Measurements from ENCODE around the gene SLC50A1. TPM values are rescaled to one million over a fixed set of nuclear protein-coding genes. Genes with fewer than 3 reads are reported as not detected.

SLC50A1 gene
- total and polyA plus RNA-seq, 2 of the 8 experiments (the other 6 are each of a cell fraction or from before 2014, with no cell fraction given), result 36.5 to 90.8 TPM

DNA sequence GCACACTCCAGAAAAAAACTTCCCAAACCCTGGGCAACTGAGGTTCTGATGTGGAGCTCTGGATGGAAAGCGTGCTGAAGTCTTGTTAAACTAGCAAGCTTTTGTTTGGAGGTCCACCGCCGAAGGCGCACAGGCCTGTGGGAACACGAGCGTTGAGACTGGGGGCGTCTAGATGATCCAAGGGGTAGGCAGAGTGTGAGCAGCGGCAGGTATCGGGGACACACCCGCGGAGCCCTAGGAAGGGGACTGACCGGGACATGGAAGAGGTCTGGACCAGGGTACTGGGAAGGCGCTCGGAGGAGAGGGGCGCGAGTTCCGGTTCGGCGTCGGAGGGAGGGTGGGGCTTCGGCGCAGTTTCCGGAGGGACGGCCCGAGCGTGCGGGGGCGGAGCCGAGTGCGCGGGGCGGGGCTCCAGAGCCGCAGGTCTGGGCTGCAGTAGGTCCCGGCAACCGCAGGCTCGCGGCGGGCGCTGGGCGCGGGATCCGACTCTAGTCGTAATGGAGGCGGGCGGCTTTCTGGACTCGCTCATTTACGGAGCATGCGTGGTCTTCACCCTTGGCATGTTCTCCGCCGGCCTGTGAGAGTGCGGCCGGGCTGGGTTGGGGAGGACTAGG is at the start of gene SLC50A1 (continued):
- TF ChIP-seq NRF1 (IDR thresholded peaks at IDR 0.05; ENCODE audit: low read depth, low read length) (0 out of 2 replicates have a peak, but pooled peaks have one; percentile 18), CREB1 (IDR thresholded peaks at IDR 0.05) (no peak), CTCF (IDR thresholded peaks at IDR 0.05; ENCODE audit: control extremely low read depth in 1 of 3, insufficient read depth in 1 of 3, low read depth in 1 of 3, low read length in 3 of 3) (peak in 1 of 3 experiments; percentile 28; a peak in 2 of 4 replicates), GABPA (IDR thresholded peaks at IDR 0.05; ENCODE audit: borderline replicate concordance, insufficient read depth, low read length) (peak; percentile 82; the same call in 1 of the 2 replicates), EGR1 (IDR thresholded peaks at IDR 0.05; ENCODE audit: borderline replicate concordance, low read depth, low read length) (peak; percentile 89; the same call in 1 of the 2 replicates), POLR2AphosphoS5 (IDR thresholded peaks at IDR 0.05; ENCODE audit: low read depth, low read length) (peak; percentile 65), POLR2A (IDR thresholded peaks at IDR 0.05; ENCODE audit: control extremely low read depth in 1 of 2, low read depth in 2 of 2, low read length in 2 of 2) (peak in 1 of 2 experiments; percentile 69; a peak in 2 of 3 replicates), PHF8 (conservative IDR thresholded peaks at IDR 0.05; ENCODE audit: low read depth, low read length) (peak; percentile 67), TBP (IDR thresholded peaks at IDR 0.05; ENCODE audit: low read depth, low read length) (peak; percentile 66), ASH2L (IDR thresholded peaks at IDR 0.05; ENCODE audit: low read length) (peak; percentile 48), BACH1 (IDR thresholded peaks at IDR 0.05; ENCODE audit: low read length) (no peak), SAP30 (IDR thresholded peaks at IDR 0.05; ENCODE audit: insufficient read depth, insufficient replicate concordance, low read length) (peak; percentile 66), RNF2 (IDR thresholded peaks at IDR 0.05; ENCODE audit: borderline replicate concordance, low read depth, low read length, missing control alignments, poor library complexity, severe bottlenecking) (no peak)
